NCI-H774 (cell line): ENCODE data around the gene CD300C.
A peak's percentile ranks its signal among the peaks of the same experiment; 100 is the strongest.
"Not testable (repeated sequence)": the region's sequence is repeated elsewhere in the genome, so short reads cannot be mapped to it uniquely, and the experiment has no call there.

Experiments used
- DNase-seq: peaks from one replicate; lab custom pipeline; 2025; lab: John Stamatoyannopoulos, UW

Gene CD300C

GRCh38 chr17:74512624-74513091 lies 33.3 kb downstream of the CD300C start:
- DNase-seq = no peak

GRCh38 chr17:74512036-74512435 lies 33.9 kb downstream of the CD300C start:
- DNase-seq = no peak

- DNase-seq = no peak
Observed at GRCh38 chr17:74508156-74508555, 37.8 kb downstream of the CD300C start.

- DNase-seq = not testable (repeated sequence)
Observed at GRCh38 chr17:74503949-74504348, 42.0 kb downstream of the CD300C start.

- DNase-seq = no peak
Observed at GRCh38 chr17:74502861-74503260, 43.1 kb downstream of the CD300C start.

- DNase-seq = no peak
Observed at GRCh38 chr17:74499992-74500391, 45.9 kb downstream of the CD300C start.

GRCh38 chr17:74497471-74497870 lies 48.4 kb downstream of the CD300C start:
- no peak for DNase-seq

- peak; percentile 65 for DNase-seq
Observed at GRCh38 chr17:74493331-74493833, 52.5 kb downstream of the CD300C start.

- no peak for DNase-seq
Observed at GRCh38 chr17:74491626-74492025, 54.3 kb downstream of the CD300C start.
